Heart left ventricle (tissue), 13 donors: ENCODE measurements around the gene MDH2.

ENCODE experiments used
- CTCF ChIP-seq, 12 donors: fragments of 200-600 bp; sonication (generic) in 4 of 12; IDR thresholded peaks; one replicate each; pipeline versions ENCODE4 v1.5.0 to v1.8.0; 2018 to 2022; ENCODE audit warnings: antibody characterized with exemption in 12 of 12, mild to moderate bottlenecking in 5 of 12
- POLR2A ChIP-seq, 2 donors: fragments of 450-650 bp; IDR thresholded peaks; one replicate each; pipeline ENCODE4 v1.6.1; 2017; ENCODE audit warnings: antibody characterized with exemption in 2 of 2, mild to moderate bottlenecking in 2 of 2, moderate library complexity in 2 of 2
- donor health status: ischemic (EF 13 %, LVEDD 7.1; RV severe dilation, severe dysfunction).
- donor health status: DM: no; HTN: yes; CAD: no.
- donor health status: DM: no; HTN: no; CAD: no.
- donor health status: ischemic (EF 25% LVEDD 6.9; RV normal size, moderate dysfunction).
- donor health status: ischemic (EF 25% LVEDD 5.7; RV mildly dilated, moderate dysfunction).
- donor health status: ischemic (EF 35%, LVEDD 5.7; RV mildly dilated, moderate dysfunction).
- donor health status: nonischemic (EF 11% LVEDD 7.7; RV severe dilation, severe dysfunction).
- donor health status: DM: yes; HTN: yes; CAD: no.
- donor health status: PGD.
- donor health status: ischemic (EF 29% LVEDD 5.4; RV normal size, mild dysfunction).
- donor health status: nonischemic (EF 23%, LVEDD 6.1; RV moderate dilation, normal function).

- TF ChIP-seq CTCF (IDR thresholded peaks at IDR 0.05) (no peak), POLR2A (IDR thresholded peaks at IDR 0.05) (no peak)
Observed at GRCh38 chr7:76062254-76062653, 14.3 kb downstream of the MDH2 start.
